Transverse colon (tissue), 3 donors: ENCODE results near the gene SLC6A11.

Experiments used
- POLR2A ChIP-seq: fragments of 450-650 bp; IDR thresholded peaks from one replicate; pipeline ENCODE4 v1.6.1; 2016; ENCODE audit warnings: antibody characterized with exemption, mild to moderate bottlenecking, moderate library complexity
- TF ChIP-seq, protein P1 (sequence below), 5 experiments: fragments of 200-600 bp in 3 of 5; fragments of 450-650 bp in 2 of 5; sonication (generic) in 3 of 5; IDR thresholded peaks; 1 replicate in 2 of 5; 2 replicates in 3 of 5; pipeline ENCODE4 v1.5.1; 2016 to 2017; ENCODE audit warnings: antibody characterized with exemption in 5 of 5, inconsistent platforms in 3 of 5, mild to moderate bottlenecking in 2 of 5, moderate library complexity in 1 of 5

DNA sequence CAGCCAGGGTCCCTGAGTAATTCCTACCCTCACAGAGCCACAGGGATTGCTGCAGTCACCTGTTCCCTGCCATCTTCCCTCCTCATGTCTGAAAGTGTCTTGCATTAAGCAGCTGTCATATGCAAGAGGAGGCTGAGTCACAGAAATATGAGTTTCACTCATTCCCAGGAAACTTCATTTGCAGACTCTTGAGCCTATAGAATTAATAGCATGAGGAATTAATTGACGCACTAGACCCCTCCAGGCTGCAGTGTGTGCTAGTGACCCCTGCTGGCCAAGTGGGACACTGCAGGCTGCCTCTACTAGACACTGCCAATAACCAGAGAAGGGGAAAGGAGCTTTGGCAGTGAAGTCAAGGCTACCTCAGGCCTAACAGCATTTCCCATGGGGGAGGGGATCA is 125.9 kb downstream of the SLC6A11 start:
- TF ChIP-seq, protein P1, sequence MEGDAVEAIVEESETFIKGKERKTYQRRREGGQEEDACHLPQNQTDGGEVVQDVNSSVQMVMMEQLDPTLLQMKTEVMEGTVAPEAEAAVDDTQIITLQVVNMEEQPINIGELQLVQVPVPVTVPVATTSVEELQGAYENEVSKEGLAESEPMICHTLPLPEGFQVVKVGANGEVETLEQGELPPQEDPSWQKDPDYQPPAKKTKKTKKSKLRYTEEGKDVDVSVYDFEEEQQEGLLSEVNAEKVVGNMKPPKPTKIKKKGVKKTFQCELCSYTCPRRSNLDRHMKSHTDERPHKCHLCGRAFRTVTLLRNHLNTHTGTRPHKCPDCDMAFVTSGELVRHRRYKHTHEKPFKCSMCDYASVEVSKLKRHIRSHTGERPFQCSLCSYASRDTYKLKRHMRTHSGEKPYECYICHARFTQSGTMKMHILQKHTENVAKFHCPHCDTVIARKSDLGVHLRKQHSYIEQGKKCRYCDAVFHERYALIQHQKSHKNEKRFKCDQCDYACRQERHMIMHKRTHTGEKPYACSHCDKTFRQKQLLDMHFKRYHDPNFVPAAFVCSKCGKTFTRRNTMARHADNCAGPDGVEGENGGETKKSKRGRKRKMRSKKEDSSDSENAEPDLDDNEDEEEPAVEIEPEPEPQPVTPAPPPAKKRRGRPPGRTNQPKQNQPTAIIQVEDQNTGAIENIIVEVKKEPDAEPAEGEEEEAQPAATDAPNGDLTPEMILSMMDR (IDR thresholded peaks at IDR 0.05): peak in 4 of 5 experiments; percentile 11 to 43 (median 28)
- no peak for TF ChIP-seq POLR2A
